HEK293 (cell line): ENCODE results near the gene EHMT1.

Experiments
- BCL11B ChIP-seq: fragments of 450-650 bp; formaldehyde crosslinking; IDR thresholded peaks from 2 replicates; pipeline ENCODE4 v1.5.1; 2016; ENCODE audit warnings: low read depth, missing biosample characterization, missing genetic modification characterization
- MEIS1 ChIP-seq: sonication (generic); formaldehyde crosslinking; IDR thresholded peaks from 2 replicates; pipeline ENCODE4 v1.8.1; 2022; ENCODE audit warnings: missing genetic modification reagents, mild to moderate bottlenecking, borderline replicate concordance
- MYNN ChIP-seq: fragments of 450-650 bp; formaldehyde crosslinking; IDR thresholded peaks from 2 replicates; pipeline ENCODE4 v1.5.1; 2016; ENCODE audit warnings: missing biosample characterization, missing genetic modification characterization, borderline replicate concordance
- SETDB1 ChIP-seq: IDR thresholded peaks from one replicate; pipeline ENCODE4 v1.6.1; 2017; ENCODE audit warnings: mild to moderate bottlenecking, low read length, moderate library complexity, mixed read lengths; ENCODE audit not compliant: insufficient read length
- TCF7L2 ChIP-seq: IDR thresholded peaks from 2 replicates; pipeline ENCODE4 v1.6.1; 2011; ENCODE audit warnings: low read depth, mild to moderate bottlenecking, inconsistent platforms, low read length, moderate library complexity, borderline replicate concordance
- TRIM28 ChIP-seq: IDR thresholded peaks from 2 replicates; pipeline ENCODE4 v1.6.1; 2011; ENCODE audit warnings: low read length, control low read depth, borderline replicate concordance
- ZNF121 ChIP-seq: fragments of 450-650 bp; formaldehyde crosslinking; IDR thresholded peaks from 2 replicates; pipeline ENCODE4 v1.5.1; 2016; ENCODE audit warnings: missing biosample characterization, missing genetic modification characterization
- ZNF140 ChIP-seq: fragments of 450-650 bp; formaldehyde crosslinking; IDR thresholded peaks from 2 replicates; pipeline ENCODE4 v1.5.1; 2016; ENCODE audit warnings: missing biosample characterization, missing genetic modification characterization
- ZNF16 ChIP-seq: fragments of 450-650 bp; formaldehyde crosslinking; IDR thresholded peaks from 2 replicates; pipeline ENCODE4 v1.5.1; 2016; ENCODE audit warnings: low read depth, missing biosample characterization, missing genetic modification characterization
- ZNF169 ChIP-seq: fragments of 450-650 bp; formaldehyde crosslinking; IDR thresholded peaks from 2 replicates; pipeline ENCODE4 v1.5.1; 2016; ENCODE audit warnings: missing biosample characterization, missing genetic modification characterization
- ZNF175 ChIP-seq: fragments of 450-650 bp; formaldehyde crosslinking; IDR thresholded peaks from 2 replicates; pipeline ENCODE4 v1.5.1; 2016; ENCODE audit warnings: missing biosample characterization, missing genetic modification characterization
- ZNF2 ChIP-seq: fragments of 450-650 bp; formaldehyde crosslinking; IDR thresholded peaks from 2 replicates; pipeline ENCODE4 v1.5.1; 2016; ENCODE audit warnings: missing biosample characterization, missing genetic modification characterization
- ZNF214 ChIP-seq: fragments of 450-650 bp; formaldehyde crosslinking; IDR thresholded peaks from 2 replicates; pipeline ENCODE4 v1.5.1; 2017; ENCODE audit warnings: missing biosample characterization, mild to moderate bottlenecking, missing genetic modification characterization, borderline replicate concordance
- ZNF23 ChIP-seq: fragments of 450-650 bp; formaldehyde crosslinking; IDR thresholded peaks from 2 replicates; pipeline ENCODE4 v1.5.1; 2016; ENCODE audit warnings: missing biosample characterization, missing genetic modification characterization, borderline replicate concordance
- ZNF239 ChIP-seq: fragments of 450-650 bp; formaldehyde crosslinking; IDR thresholded peaks from 2 replicates; pipeline ENCODE4 v1.5.1; 2016; ENCODE audit warnings: missing biosample characterization, missing genetic modification characterization
- ZNF248 ChIP-seq: fragments of 450-650 bp; formaldehyde crosslinking; IDR thresholded peaks from 2 replicates; pipeline ENCODE4 v1.5.1; 2017; ENCODE audit warnings: missing biosample characterization, missing genetic modification characterization
- ZNF280D ChIP-seq: fragments of 450-650 bp; formaldehyde crosslinking; IDR thresholded peaks from 2 replicates; pipeline ENCODE4 v1.5.1; 2016; ENCODE audit warnings: missing biosample characterization, missing genetic modification characterization
- ZNF311 ChIP-seq: fragments of 450-650 bp; formaldehyde crosslinking; IDR thresholded peaks from 2 replicates; pipeline ENCODE4 v1.5.1; 2017; ENCODE audit warnings: missing biosample characterization, missing genetic modification characterization, borderline replicate concordance
- ZNF341 ChIP-seq: fragments of 450-650 bp; formaldehyde crosslinking; IDR thresholded peaks from 2 replicates; pipeline ENCODE4; 2016; ENCODE audit warnings: low read depth, missing biosample characterization, missing genetic modification characterization
- ZNF350 ChIP-seq: fragments of 450-650 bp; formaldehyde crosslinking; IDR thresholded peaks from 2 replicates; pipeline ENCODE4 v1.5.0; 2017; ENCODE audit warnings: missing biosample characterization, mild to moderate bottlenecking, missing genetic modification characterization
- ZNF433 ChIP-seq: fragments of 450-650 bp; formaldehyde crosslinking; IDR thresholded peaks from 2 replicates; pipeline ENCODE4 v1.5.1; 2016; ENCODE audit warnings: missing biosample characterization, missing genetic modification characterization, low read depth
- ZNF48 ChIP-seq: fragments of 450-650 bp; formaldehyde crosslinking; IDR thresholded peaks from 2 replicates; pipeline ENCODE4 v1.5.1; 2016; ENCODE audit warnings: missing biosample characterization, missing genetic modification characterization
- ZNF549 ChIP-seq: fragments of 450-650 bp; IDR thresholded peaks from 2 replicates; pipeline ENCODE4 v1.5.1; 2018; ENCODE audit warnings: missing biosample characterization, missing genetic modification characterization, mild to moderate bottlenecking, inconsistent platforms, moderate library complexity
- ZNF626 ChIP-seq: fragments of 450-650 bp; sonication (Bioruptor Pico); formaldehyde crosslinking; IDR thresholded peaks from 2 replicates; pipeline ENCODE4 v1.5.1; 2018; ENCODE audit warnings: missing biosample characterization, missing genetic modification characterization, inconsistent platforms
- ZNF670 ChIP-seq: fragments of 450-650 bp; formaldehyde crosslinking; IDR thresholded peaks from 2 replicates; pipeline ENCODE4 v1.5.1; 2016; ENCODE audit warnings: missing biosample characterization, missing genetic modification characterization, low read depth
- ZNF677 ChIP-seq: fragments of 450-650 bp; IDR thresholded peaks from 2 replicates; pipeline ENCODE4 v1.5.0; 2018; ENCODE audit warnings: missing biosample characterization, mild to moderate bottlenecking, missing genetic modification characterization, moderate library complexity
- ZNF747 ChIP-seq: fragments of 450-650 bp; formaldehyde crosslinking; IDR thresholded peaks from 2 replicates; pipeline ENCODE4 v1.5.1; 2016; ENCODE audit warnings: missing biosample characterization, missing genetic modification characterization
- ZNF792 ChIP-seq: fragments of 450-650 bp; formaldehyde crosslinking; IDR thresholded peaks from 2 replicates; pipeline ENCODE4 v1.5.1; 2016; ENCODE audit warnings: missing biosample characterization, missing genetic modification characterization
- ZNF830 ChIP-seq: fragments of 450-650 bp; IDR thresholded peaks from 2 replicates; pipeline ENCODE4 v1.5.0; 2018; ENCODE audit warnings: missing biosample characterization, missing genetic modification characterization, low read depth, mild to moderate bottlenecking, moderate library complexity
- TF ChIP-seq, protein P1 (sequence below): fragments of 450-650 bp; formaldehyde crosslinking; IDR thresholded peaks from 2 replicates; pipeline ENCODE4 v1.5.1; 2017; ENCODE audit warnings: missing biosample characterization, missing genetic modification characterization
- TF ChIP-seq, protein P2 (sequence below): fragments of 450-650 bp; formaldehyde crosslinking; IDR thresholded peaks from 2 replicates; pipeline ENCODE4 v1.5.1; 2016; ENCODE audit warnings: missing biosample characterization, missing genetic modification characterization
- TF ChIP-seq, protein P3 (sequence below): fragments of 450-650 bp; formaldehyde crosslinking; conservative IDR thresholded peaks from 2 replicates; pipeline ENCODE4 v1.5.1; 2016; ENCODE audit warnings: low read depth, missing biosample characterization, missing genetic modification characterization

Gene EHMT1

GRCh38 chr9:137689745-137690529, 71.1 kb downstream of the EHMT1 start (continued):
- no peak for TF ChIP-seq ZNF280D
- no peak for TF ChIP-seq SETDB1
- TF ChIP-seq ZNF311 (tag by site-specific recombination): no peak
- no peak; the same call in none of the 2 replicates for TF ChIP-seq ZNF140 (tag by site-specific recombination)
- 0 out of 2 replicates have a peak, but pooled peaks have one; percentile 46 for TF ChIP-seq ZNF2
- TF ChIP-seq ZNF175 (tag by site-specific recombination): no peak
- TF ChIP-seq ZNF121 (tag by site-specific recombination): no peak
- no peak for TF ChIP-seq ZNF48
- TF ChIP-seq TRIM28: no peak
- TF ChIP-seq ZNF549 (tag by site-specific recombination): no peak
- no peak for TF ChIP-seq ZNF23
- no peak for TF ChIP-seq ZNF670 (tag by site-specific recombination)
- no peak for TF ChIP-seq ZNF16 (tag by site-specific recombination)
- no peak for TF ChIP-seq MEIS1 (CRISPR knock-in tag)
- no peak for TF ChIP-seq ZNF747 (tag by site-specific recombination)
- TF ChIP-seq ZNF433 (tag by site-specific recombination): no peak
- TF ChIP-seq, protein P1, sequence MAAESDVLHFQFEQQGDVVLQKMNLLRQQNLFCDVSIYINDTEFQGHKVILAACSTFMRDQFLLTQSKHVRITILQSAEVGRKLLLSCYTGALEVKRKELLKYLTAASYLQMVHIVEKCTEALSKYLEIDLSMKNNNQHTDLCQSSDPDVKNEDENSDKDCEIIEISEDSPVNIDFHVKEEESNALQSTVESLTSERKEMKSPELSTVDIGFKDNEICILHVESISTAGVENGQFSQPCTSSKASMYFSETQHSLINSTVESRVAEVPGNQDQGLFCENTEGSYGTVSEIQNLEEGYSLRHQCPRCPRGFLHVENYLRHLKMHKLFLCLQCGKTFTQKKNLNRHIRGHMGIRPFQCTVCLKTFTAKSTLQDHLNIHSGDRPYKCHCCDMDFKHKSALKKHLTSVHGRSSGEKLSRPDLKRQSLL (tag by site-specific recombination): peak; percentile 88
- no peak for TF ChIP-seq ZNF248 (tag by site-specific recombination)
- TF ChIP-seq TCF7L2: peak; percentile 30; the same call in 1 of the 2 replicates
- TF ChIP-seq ZNF214: no peak
- no peak for TF ChIP-seq ZNF169
- TF ChIP-seq ZNF239: no peak
- TF ChIP-seq MYNN (tag by site-specific recombination): no peak
- TF ChIP-seq ZNF341: 0 out of 2 replicates have a peak, but pooled peaks have one; percentile 25
- TF ChIP-seq ZNF626 (tag by site-specific recombination): no peak
- TF ChIP-seq, protein P2, sequence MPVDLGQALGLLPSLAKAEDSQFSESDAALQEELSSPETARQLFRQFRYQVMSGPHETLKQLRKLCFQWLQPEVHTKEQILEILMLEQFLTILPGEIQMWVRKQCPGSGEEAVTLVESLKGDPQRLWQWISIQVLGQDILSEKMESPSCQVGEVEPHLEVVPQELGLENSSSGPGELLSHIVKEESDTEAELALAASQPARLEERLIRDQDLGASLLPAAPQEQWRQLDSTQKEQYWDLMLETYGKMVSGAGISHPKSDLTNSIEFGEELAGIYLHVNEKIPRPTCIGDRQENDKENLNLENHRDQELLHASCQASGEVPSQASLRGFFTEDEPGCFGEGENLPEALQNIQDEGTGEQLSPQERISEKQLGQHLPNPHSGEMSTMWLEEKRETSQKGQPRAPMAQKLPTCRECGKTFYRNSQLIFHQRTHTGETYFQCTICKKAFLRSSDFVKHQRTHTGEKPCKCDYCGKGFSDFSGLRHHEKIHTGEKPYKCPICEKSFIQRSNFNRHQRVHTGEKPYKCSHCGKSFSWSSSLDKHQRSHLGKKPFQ: 0 out of 2 replicates have a peak, but pooled peaks have one; percentile 29
- no peak for TF ChIP-seq ZNF792 (tag by site-specific recombination)
- TF ChIP-seq ZNF677 (tag by site-specific recombination): no peak
- no peak for TF ChIP-seq BCL11B (tag by site-specific recombination)
- no peak for TF ChIP-seq ZNF350 (tag by site-specific recombination)
- TF ChIP-seq ZNF830: no peak
- TF ChIP-seq, protein P3, sequence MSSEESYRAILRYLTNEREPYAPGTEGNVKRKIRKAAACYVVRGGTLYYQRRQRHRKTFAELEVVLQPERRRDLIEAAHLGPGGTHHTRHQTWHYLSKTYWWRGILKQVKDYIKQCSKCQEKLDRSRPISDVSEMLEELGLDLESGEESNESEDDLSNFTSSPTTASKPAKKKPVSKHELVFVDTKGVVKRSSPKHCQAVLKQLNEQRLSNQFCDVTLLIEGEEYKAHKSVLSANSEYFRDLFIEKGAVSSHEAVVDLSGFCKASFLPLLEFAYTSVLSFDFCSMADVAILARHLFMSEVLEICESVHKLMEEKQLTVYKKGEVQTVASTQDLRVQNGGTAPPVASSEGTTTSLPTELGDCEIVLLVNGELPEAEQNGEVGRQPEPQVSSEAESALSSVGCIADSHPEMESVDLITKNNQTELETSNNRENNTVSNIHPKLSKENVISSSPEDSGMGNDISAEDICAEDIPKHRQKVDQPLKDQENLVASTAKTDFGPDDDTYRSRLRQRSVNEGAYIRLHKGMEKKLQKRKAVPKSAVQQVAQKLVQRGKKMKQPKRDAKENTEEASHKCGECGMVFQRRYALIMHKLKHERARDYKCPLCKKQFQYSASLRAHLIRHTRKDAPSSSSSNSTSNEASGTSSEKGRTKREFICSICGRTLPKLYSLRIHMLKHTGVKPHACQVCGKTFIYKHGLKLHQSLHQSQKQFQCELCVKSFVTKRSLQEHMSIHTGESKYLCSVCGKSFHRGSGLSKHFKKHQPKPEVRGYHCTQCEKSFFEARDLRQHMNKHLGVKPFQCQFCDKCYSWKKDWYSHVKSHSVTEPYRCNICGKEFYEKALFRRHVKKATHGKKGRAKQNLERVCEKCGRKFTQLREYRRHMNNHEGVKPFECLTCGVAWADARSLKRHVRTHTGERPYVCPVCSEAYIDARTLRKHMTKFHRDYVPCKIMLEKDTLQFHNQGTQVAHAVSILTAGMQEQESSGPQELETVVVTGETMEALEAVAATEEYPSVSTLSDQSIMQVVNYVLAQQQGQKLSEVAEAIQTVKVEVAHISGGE (tag by site-specific recombination): no peak
